HEK293 (cell line): ENCODE measurements around the gene SCAF4.

Source experiments
- BCL11B ChIP-seq: fragments of 450-650 bp; formaldehyde crosslinking; IDR thresholded peaks from 2 replicates; pipeline ENCODE4 v1.5.1; 2016; ENCODE audit warnings: low read depth, missing biosample characterization, missing genetic modification characterization
- GFI1B ChIP-seq: fragments of 450-650 bp; formaldehyde crosslinking; IDR thresholded peaks from 2 replicates; pipeline ENCODE4 v1.5.1; 2016; ENCODE audit warnings: missing biosample characterization, missing genetic modification characterization
- IKZF3 ChIP-seq: fragments of 450-650 bp; IDR thresholded peaks from 2 replicates; pipeline ENCODE4 v1.5.0; 2018; ENCODE audit warnings: missing biosample characterization, mild to moderate bottlenecking, missing genetic modification characterization, moderate library complexity
- KLF8 ChIP-seq: fragments of 450-650 bp; formaldehyde crosslinking; IDR thresholded peaks from 2 replicates; pipeline ENCODE4 v1.5.1; 2016; ENCODE audit warnings: missing biosample characterization, missing genetic modification characterization
- MEIS1 ChIP-seq: sonication (generic); formaldehyde crosslinking; IDR thresholded peaks from 2 replicates; pipeline ENCODE4 v1.8.1; 2022; ENCODE audit warnings: missing genetic modification reagents, mild to moderate bottlenecking, borderline replicate concordance
- MZF1 ChIP-seq: fragments of 450-650 bp; formaldehyde crosslinking; IDR thresholded peaks from 2 replicates; pipeline ENCODE4 v1.5.1; 2017; ENCODE audit warnings: missing biosample characterization, missing genetic modification characterization, borderline replicate concordance
- ZBTB17 ChIP-seq: fragments of 450-650 bp; formaldehyde crosslinking; IDR thresholded peaks from 2 replicates; pipeline ENCODE4 v1.5.1; 2016; ENCODE audit warnings: missing biosample characterization, missing genetic modification characterization
- ZBTB49 ChIP-seq: fragments of 450-650 bp; formaldehyde crosslinking; IDR thresholded peaks from 2 replicates; pipeline ENCODE4 v1.5.1; 2016; ENCODE audit warnings: missing biosample characterization, missing genetic modification characterization, low read depth
- ZNF10 ChIP-seq: fragments of 450-650 bp; formaldehyde crosslinking; IDR thresholded peaks from 2 replicates; pipeline ENCODE4 v1.5.1; 2017; ENCODE audit warnings: missing biosample characterization, missing genetic modification characterization
- ZNF148 ChIP-seq: fragments of 450-650 bp; formaldehyde crosslinking; IDR thresholded peaks from 2 replicates; pipeline ENCODE4 v1.5.0; 2017; ENCODE audit warnings: missing biosample characterization, missing genetic modification characterization, borderline replicate concordance
- ZNF157 ChIP-seq: fragments of 450-650 bp; formaldehyde crosslinking; IDR thresholded peaks from 2 replicates; pipeline ENCODE4 v1.5.1; 2016; ENCODE audit warnings: missing biosample characterization, missing genetic modification characterization
- ZNF174 ChIP-seq: fragments of 450-650 bp; formaldehyde crosslinking; IDR thresholded peaks from 2 replicates; pipeline ENCODE4 v1.5.0; 2017; ENCODE audit warnings: missing biosample characterization, mild to moderate bottlenecking, missing genetic modification characterization
- ZNF19 ChIP-seq: fragments of 450-650 bp; formaldehyde crosslinking; IDR thresholded peaks from 2 replicates; pipeline ENCODE4; 2016; ENCODE audit warnings: missing biosample characterization, missing genetic modification characterization, low read depth
- ZNF223 ChIP-seq: fragments of 450-650 bp; formaldehyde crosslinking; IDR thresholded peaks from 2 replicates; pipeline ENCODE4 v1.5.1; 2016; ENCODE audit warnings: missing biosample characterization, missing genetic modification characterization
- ZNF23 ChIP-seq: fragments of 450-650 bp; formaldehyde crosslinking; IDR thresholded peaks from 2 replicates; pipeline ENCODE4 v1.5.1; 2016; ENCODE audit warnings: missing biosample characterization, missing genetic modification characterization, borderline replicate concordance
- ZNF311 ChIP-seq: fragments of 450-650 bp; formaldehyde crosslinking; IDR thresholded peaks from 2 replicates; pipeline ENCODE4 v1.5.1; 2017; ENCODE audit warnings: missing biosample characterization, missing genetic modification characterization, borderline replicate concordance
- ZNF324 ChIP-seq: fragments of 450-650 bp; formaldehyde crosslinking; IDR thresholded peaks from 2 replicates; pipeline ENCODE4 v1.5.1; 2016; ENCODE audit warnings: missing biosample characterization, missing genetic modification characterization
- ZNF366 ChIP-seq: fragments of 450-650 bp; formaldehyde crosslinking; conservative IDR thresholded peaks from 2 replicates; pipeline ENCODE4 v1.5.1; 2016; ENCODE audit warnings: missing biosample characterization, missing genetic modification characterization
- ZNF37A ChIP-seq: fragments of 450-650 bp; IDR thresholded peaks from 2 replicates; pipeline ENCODE4 v1.5.1; 2018; ENCODE audit warnings: missing biosample characterization, missing genetic modification characterization
- ZNF416 ChIP-seq: fragments of 450-650 bp; formaldehyde crosslinking; IDR thresholded peaks from 2 replicates; pipeline ENCODE4 v1.5.1; 2016; ENCODE audit warnings: missing biosample characterization, missing genetic modification characterization
- ZNF473 ChIP-seq: fragments of 450-650 bp; formaldehyde crosslinking; IDR thresholded peaks from 2 replicates; pipeline ENCODE4 v1.5.1; 2017; ENCODE audit warnings: missing biosample characterization, missing genetic modification characterization
- ZNF48 ChIP-seq: fragments of 450-650 bp; formaldehyde crosslinking; IDR thresholded peaks from 2 replicates; pipeline ENCODE4 v1.5.1; 2016; ENCODE audit warnings: missing biosample characterization, missing genetic modification characterization
- ZNF501 ChIP-seq: fragments of 450-650 bp; formaldehyde crosslinking; IDR thresholded peaks from 2 replicates; pipeline ENCODE4 v1.5.1; 2016; ENCODE audit warnings: missing biosample characterization, missing genetic modification characterization
- ZNF548 ChIP-seq: fragments of 450-650 bp; formaldehyde crosslinking; IDR thresholded peaks from 2 replicates; pipeline ENCODE4 v1.5.1; 2016; ENCODE audit warnings: missing biosample characterization, missing genetic modification characterization
- ZNF555 ChIP-seq: fragments of 450-650 bp; formaldehyde crosslinking; conservative IDR thresholded peaks from 2 replicates; pipeline ENCODE4 v1.5.1; 2017; ENCODE audit warnings: missing biosample characterization, mild to moderate bottlenecking, missing genetic modification characterization, inconsistent platforms
- ZNF560 ChIP-seq: fragments of 450-650 bp; formaldehyde crosslinking; IDR thresholded peaks from 2 replicates; pipeline ENCODE4 v1.5.1; 2017; ENCODE audit warnings: missing biosample characterization, missing genetic modification characterization, borderline replicate concordance
- ZNF654 ChIP-seq: fragments of 450-650 bp; formaldehyde crosslinking; IDR thresholded peaks from 2 replicates; pipeline ENCODE4 v1.5.1; 2016; ENCODE audit warnings: low read depth, missing biosample characterization, missing genetic modification characterization
- ZNF692 ChIP-seq: fragments of 450-650 bp; formaldehyde crosslinking; IDR thresholded peaks from 2 replicates; pipeline ENCODE4 v1.5.1; 2016; ENCODE audit warnings: missing biosample characterization, missing genetic modification characterization
- ZNF785 ChIP-seq: fragments of 450-650 bp; formaldehyde crosslinking; IDR thresholded peaks from 2 replicates; pipeline ENCODE4 v1.5.1; 2016; ENCODE audit warnings: missing biosample characterization, missing genetic modification characterization
- ZNF837 ChIP-seq: fragments of 450-650 bp; formaldehyde crosslinking; IDR thresholded peaks from 2 replicates; pipeline ENCODE4 v1.5.1; 2016; ENCODE audit warnings: missing biosample characterization, missing genetic modification characterization
- TF ChIP-seq, protein P1 (sequence below): fragments of 450-650 bp; formaldehyde crosslinking; IDR thresholded peaks from 2 replicates; pipeline ENCODE4 v1.5.1; 2017; ENCODE audit warnings: missing biosample characterization, mild to moderate bottlenecking, missing genetic modification characterization, moderate library complexity

SCAF4 gene

DNA sequence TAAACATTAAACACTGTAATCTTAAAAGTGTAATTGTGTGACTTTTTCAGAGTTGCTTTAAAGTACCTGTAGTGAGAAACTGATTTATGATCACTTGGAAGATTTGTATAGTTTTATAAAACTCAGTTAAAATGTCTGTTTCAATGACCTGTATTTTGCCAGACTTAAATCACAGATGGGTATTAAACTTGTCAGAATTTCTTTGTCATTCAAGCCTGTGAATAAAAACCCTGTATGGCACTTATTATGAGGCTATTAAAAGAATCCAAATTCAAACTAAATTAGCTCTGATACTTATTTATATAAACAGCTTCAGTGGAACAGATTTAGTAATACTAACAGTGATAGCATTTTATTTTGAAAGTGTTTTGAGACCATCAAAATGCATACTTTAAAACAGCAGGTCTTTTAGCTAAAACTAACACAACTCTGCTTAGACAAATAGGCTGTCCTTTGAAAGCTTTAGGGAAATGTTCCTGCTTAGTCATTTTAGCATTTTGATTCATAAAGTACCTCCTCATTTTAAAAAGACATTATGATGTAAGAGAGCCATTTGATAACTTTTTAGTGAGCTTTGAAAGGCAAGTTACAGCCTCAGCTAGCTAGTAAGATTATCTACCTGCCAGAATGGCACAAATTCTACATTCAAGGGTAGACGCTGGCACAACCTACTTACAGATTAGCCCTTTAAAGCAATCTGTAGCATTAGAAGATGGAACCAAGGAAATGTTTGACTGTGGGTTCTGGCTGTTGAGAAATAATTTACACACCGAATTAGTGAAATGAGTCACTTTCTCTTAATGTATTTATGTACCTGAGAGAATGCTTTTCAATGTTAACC is 63.0 kb downstream of the SCAF4 start (continued):
- TF ChIP-seq ZNF311 (tag by site-specific recombination) (no peak), MEIS1 (CRISPR knock-in tag) (no peak), ZNF837 (tag by site-specific recombination) (no peak), ZNF555 (no peak), MZF1 (tag by site-specific recombination) (no peak), ZNF23 (no peak), ZNF366 (tag by site-specific recombination) (no peak; the same call in 1 of the 2 replicates), ZNF48 (tag by site-specific recombination) (no peak), ZNF416 (tag by site-specific recombination) (no peak), ZNF560 (tag by site-specific recombination) (no peak), ZNF324 (tag by site-specific recombination) (no peak), ZNF157 (tag by site-specific recombination) (no peak), ZNF692 (tag by site-specific recombination) (no peak), KLF8 (tag by site-specific recombination) (no peak), ZNF223 (tag by site-specific recombination) (no peak), BCL11B (tag by site-specific recombination) (0 out of 2 replicates have a peak, but pooled peaks have one; percentile 38), ZNF37A (no peak), IKZF3 (tag by site-specific recombination) (no peak), ZBTB17 (tag by site-specific recombination) (0 out of 2 replicates have a peak, but pooled peaks have one; percentile 31), ZNF654 (tag by site-specific recombination) (no peak; the same call in 1 of the 2 replicates), ZNF548 (tag by site-specific recombination) (no peak), ZNF10 (tag by site-specific recombination) (no peak), ZBTB49 (tag by site-specific recombination) (no peak), ZNF148 (tag by site-specific recombination) (no peak), GFI1B (no peak), ZNF473 (no peak), ZNF19 (tag by site-specific recombination) (no peak), ZNF785 (tag by site-specific recombination) (no peak), ZNF174 (tag by site-specific recombination) (no peak), ZNF501 (tag by site-specific recombination) (no peak)
- TF ChIP-seq, protein P1, sequence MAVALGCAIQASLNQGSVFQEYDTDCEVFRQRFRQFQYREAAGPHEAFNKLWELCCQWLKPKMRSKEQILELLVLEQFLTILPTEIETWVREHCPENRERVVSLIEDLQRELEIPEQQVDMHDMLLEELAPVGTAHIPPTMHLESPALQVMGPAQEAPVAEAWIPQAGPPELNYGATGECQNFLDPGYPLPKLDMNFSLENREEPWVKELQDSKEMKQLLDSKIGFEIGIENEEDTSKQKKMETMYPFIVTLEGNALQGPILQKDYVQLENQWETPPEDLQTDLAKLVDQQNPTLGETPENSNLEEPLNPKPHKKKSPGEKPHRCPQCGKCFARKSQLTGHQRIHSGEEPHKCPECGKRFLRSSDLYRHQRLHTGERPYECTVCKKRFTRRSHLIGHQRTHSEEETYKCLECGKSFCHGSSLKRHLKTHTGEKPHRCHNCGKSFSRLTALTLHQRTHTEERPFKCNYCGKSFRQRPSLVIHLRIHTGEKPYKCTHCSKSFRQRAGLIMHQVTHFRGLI (tag by site-specific recombination) = no peak
